ENCODE data around the gene ZNF394. TPM values are rescaled to one million over a fixed set of nuclear protein-coding genes. Genes with fewer than 3 reads are reported as not detected.

ZNF394 gene
- total RNA-seq, 6 donors from 2014 or later = 29.0 to 186 (median 34.8) TPM

- Histone ChIP-seq H3K4me3 (no peak overlapping the region), H3K27ac (no peak overlapping the region), H3K4me1 (no peaks in the 10 kb centered on the region), H3K9me3 (peaks cover 5 to 46% (median 33%) of the 10 kb centered on the region in 4 donors), H3K27me3 (no peaks in the 10 kb centered on the region), H3K36me3 (peaks cover 0 to 3% (median 0%) of the 10 kb centered on the region in 4 donors)
- 92 to 93% methylated on average over 5 of the region's 5 CpGs for WGBS, 2 donors
- DNase-seq = no peak
- ATAC-seq (ENCODE audit: low FRiP score in 2 of 2) = no peak
- TF ChIP-seq POLR2AphosphoS5 (IDR thresholded peaks at IDR 0.05) = no peak
- no peak for TF ChIP-seq CTCF (IDR thresholded peaks at IDR 0.05)
- no peak for TF ChIP-seq POLR2A (IDR thresholded peaks at IDR 0.05)
- TF ChIP-seq EP300 (IDR thresholded peaks at IDR 0.05) = no peak
Measured at GRCh38 chr7:99540542-99540941, 40.5 kb upstream of the ZNF394 start.

- WGBS, 2 donors = 77 to 89% methylated on average over 7 of the region's 7 CpGs
- no peaks in the 10 kb centered on the region for H3K4me1 ChIP-seq
- no peaks in the 10 kb centered on the region for H3K27me3 ChIP-seq
- H3K4me3 ChIP-seq = no peak overlapping the region
- H3K27ac ChIP-seq = no peak overlapping the region
- TF ChIP-seq POLR2A (IDR thresholded peaks at IDR 0.05) (no peak), EP300 (IDR thresholded peaks at IDR 0.05) (no peak), POLR2AphosphoS5 (IDR thresholded peaks at IDR 0.05) (no peak), CTCF (IDR thresholded peaks at IDR 0.05) (no peak)
- H3K36me3 ChIP-seq = peaks cover 0 to 3% (median 0%) of the 10 kb centered on the region in 4 donors
- no peak for DNase-seq
- H3K9me3 ChIP-seq = peaks cover 5 to 52% (median 35%) of the 10 kb centered on the region in 4 donors
- ATAC-seq (ENCODE audit: low FRiP score in 2 of 2) = no peak
Measured at GRCh38 chr7:99539213-99539811, 39.2 kb upstream of the ZNF394 start.

GRCh38 chr7:99535667-99536066 is 35.6 kb upstream of the ZNF394 start:
- peaks cover 8 to 22% (median 20%) of the 10 kb centered on the region in 4 donors for H3K36me3 ChIP-seq
- DNase-seq = no peak
- no peak overlapping the region for H3K27ac ChIP-seq
- no peak for ATAC-seq (ENCODE audit: low FRiP score in 2 of 2)
- 94 to 96% methylated on average over 2 of the region's 2 CpGs for WGBS, 2 donors
- H3K4me3 ChIP-seq = no peak overlapping the region
- no peaks in the 10 kb centered on the region for H3K27me3 ChIP-seq
- H3K9me3 ChIP-seq = peaks cover 24 to 69% (median 50%) of the 10 kb centered on the region in 4 donors
- H3K4me1 ChIP-seq = no peaks in the 10 kb centered on the region
- no peak for TF ChIP-seq CTCF (IDR thresholded peaks at IDR 0.05)
- TF ChIP-seq POLR2AphosphoS5 (IDR thresholded peaks at IDR 0.05) = no peak

DNA sequence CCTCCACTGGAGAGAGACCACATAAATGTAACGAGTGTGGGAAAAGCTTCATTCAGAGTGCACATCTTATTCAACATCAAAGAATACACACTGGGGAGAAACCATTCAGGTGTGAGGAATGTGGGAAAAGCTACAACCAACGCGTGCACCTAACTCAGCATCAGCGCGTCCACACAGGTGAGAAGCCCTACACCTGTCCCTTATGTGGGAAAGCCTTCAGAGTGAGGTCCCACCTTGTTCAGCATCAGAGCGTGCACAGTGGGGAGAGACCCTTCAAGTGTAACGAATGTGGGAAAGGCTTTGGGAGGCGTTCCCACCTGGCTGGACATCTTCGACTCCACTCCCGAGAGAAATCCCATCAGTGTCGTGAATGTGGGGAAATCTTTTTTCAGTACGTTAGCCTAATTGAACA is 31.3 kb upstream of the ZNF394 start:
- Histone ChIP-seq H3K9me3 (peaks cover 22 to 71% (median 50%) of the 10 kb centered on the region in 4 donors), H3K27me3 (no peaks in the 10 kb centered on the region), H3K4me3 (no peak overlapping the region), H3K4me1 (no peaks in the 10 kb centered on the region), H3K27ac (no peak overlapping the region), H3K36me3 (peaks cover 18 to 63% (median 47%) of the 10 kb centered on the region in 4 donors)
- TF ChIP-seq CTCF (IDR thresholded peaks at IDR 0.05) (no peak), POLR2AphosphoS5 (IDR thresholded peaks at IDR 0.05) (no peak), POLR2A (IDR thresholded peaks at IDR 0.05) (no peak)
- no peak for ATAC-seq (ENCODE audit: low FRiP score in 2 of 2)
- DNase-seq = no peak
- WGBS, 2 donors = 91 to 98% methylated on average over 12 of the region's 12 CpGs

Data from upper lobe of left lung (tissue), 6 donors.